ENCODE measurements around the gene COPS8.

DNA sequence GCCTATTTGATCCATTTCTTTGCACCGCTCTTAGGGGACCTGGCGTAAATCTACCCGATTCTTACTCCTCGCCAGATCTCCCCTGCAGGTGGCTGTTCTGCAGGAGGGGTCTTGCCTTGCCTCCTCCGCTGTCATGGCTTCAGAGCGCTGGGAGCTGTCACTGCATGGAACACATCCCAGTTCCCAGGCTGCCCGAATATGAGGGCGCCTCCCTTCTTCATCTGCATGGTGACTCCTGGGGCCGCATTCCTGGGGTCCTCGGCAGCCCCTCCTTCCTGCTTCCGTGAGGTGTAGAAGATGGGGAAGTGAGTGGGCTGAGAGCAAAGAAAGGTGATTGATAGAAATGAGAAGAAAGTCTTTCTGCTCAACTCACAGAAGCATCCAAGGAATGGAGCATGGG is 27.3 kb upstream of the COPS8 start:
- TF ChIP-seq CTCF (conservative IDR thresholded peaks at IDR 0.05 in 1 of 2, IDR thresholded peaks at IDR 0.05 in 1 of 2; ENCODE audit: low read depth in 1 of 2, low read length in 2 of 2) (no peak), EZH2 (IDR thresholded peaks at IDR 0.05; ENCODE audit: low read length, missing control alignments) (no peak)
